22Rv1 (cell line): ENCODE results near the gene RAI2.

Source experiments
- ZFX ChIP-seq: fragments of 450-650 bp; IDR thresholded peaks from 2 replicates; pipeline ENCODE4 v1.6.1; 2017; ENCODE audit warnings: antibody characterized with exemption, borderline replicate concordance
- TF ChIP-seq, protein P1 (sequence below): fragments of 450-650 bp; IDR thresholded peaks from 2 replicates; pipeline ENCODE4 v1.5.1; 2017; ENCODE audit warnings: mild to moderate bottlenecking

DNA sequence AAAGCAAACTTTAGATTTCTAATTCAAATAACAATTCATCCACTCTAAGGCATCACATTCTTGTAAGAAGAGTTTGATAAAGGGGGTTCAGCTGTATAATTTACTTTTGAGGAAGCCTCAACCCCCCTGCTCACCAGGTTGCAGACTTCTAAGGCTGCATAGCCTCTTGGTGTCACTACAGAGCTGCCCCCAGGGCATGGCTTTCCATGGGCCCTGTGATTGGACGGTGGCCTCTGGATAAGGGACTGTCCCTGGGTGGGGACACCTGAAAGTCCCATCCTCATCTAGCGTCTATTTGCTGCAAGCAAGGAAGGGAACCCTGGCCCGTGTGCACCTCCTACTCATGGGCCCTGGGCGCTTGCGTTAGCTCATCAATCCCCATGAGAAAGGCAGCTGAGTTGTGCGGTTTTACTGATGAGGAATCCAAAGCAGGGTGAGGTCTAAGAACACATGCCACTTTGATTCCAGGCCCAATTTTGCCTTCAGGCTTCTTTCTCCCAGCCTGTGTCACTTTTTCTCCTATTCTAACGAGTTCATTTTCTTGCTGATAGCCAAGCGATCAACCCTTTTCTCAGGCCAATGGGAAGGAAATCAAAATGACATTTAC, 72.0 kb downstream of the RAI2 start:
- TF ChIP-seq, protein P1, sequence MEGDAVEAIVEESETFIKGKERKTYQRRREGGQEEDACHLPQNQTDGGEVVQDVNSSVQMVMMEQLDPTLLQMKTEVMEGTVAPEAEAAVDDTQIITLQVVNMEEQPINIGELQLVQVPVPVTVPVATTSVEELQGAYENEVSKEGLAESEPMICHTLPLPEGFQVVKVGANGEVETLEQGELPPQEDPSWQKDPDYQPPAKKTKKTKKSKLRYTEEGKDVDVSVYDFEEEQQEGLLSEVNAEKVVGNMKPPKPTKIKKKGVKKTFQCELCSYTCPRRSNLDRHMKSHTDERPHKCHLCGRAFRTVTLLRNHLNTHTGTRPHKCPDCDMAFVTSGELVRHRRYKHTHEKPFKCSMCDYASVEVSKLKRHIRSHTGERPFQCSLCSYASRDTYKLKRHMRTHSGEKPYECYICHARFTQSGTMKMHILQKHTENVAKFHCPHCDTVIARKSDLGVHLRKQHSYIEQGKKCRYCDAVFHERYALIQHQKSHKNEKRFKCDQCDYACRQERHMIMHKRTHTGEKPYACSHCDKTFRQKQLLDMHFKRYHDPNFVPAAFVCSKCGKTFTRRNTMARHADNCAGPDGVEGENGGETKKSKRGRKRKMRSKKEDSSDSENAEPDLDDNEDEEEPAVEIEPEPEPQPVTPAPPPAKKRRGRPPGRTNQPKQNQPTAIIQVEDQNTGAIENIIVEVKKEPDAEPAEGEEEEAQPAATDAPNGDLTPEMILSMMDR, result no peak
- TF ChIP-seq ZFX, result no peak
